ENCODE data around the gene SLC24A4.

- no peak for TF ChIP-seq CTCF (IDR thresholded peaks at IDR 0.05)
- no peak for TF ChIP-seq POLR2AphosphoS5 (IDR thresholded peaks at IDR 0.05; ENCODE audit: insufficient read depth in 1 of 2, low read depth in 1 of 2)
- TF ChIP-seq POLR2A (IDR thresholded peaks at IDR 0.05): no peak
Measured at GRCh38 chr14:92544051-92544720, 221.2 kb downstream of the SLC24A4 start.

Data from vagina (tissue), 2 donors.